DOHH2 (cell line): Measurements from ENCODE around the gene ANKRD40CL.

Experiments used
- H3F3A ChIP-seq: fragments of 200-600 bp; sonication (generic), shearing (Covaris generic); 2 replicates; pipeline ENCODE4 v1.6.0; 2016; ENCODE audit warnings: antibody characterized with exemption, mild to moderate bottlenecking; ENCODE audit not compliant: control insufficient read depth, insufficient read depth
- H3K27ac ChIP-seq: fragments of 200-600 bp; sonication (generic); 2 replicates; pipeline ENCODE4 v1.5.1; 2014; ENCODE audit warnings: low read depth, mild to moderate bottlenecking, low read length, moderate library complexity
- H3K27me3 ChIP-seq: fragments of 200-600 bp; sonication (generic); 2 replicates; pipeline ENCODE4 v1.6.1; 2014; ENCODE audit warnings: mild to moderate bottlenecking, low read length, mixed read lengths; ENCODE audit not compliant: control insufficient read depth
- H3K36me3 ChIP-seq: fragments of 200-600 bp; sonication (generic); 2 replicates; pipeline ENCODE4 v1.6.1; 2014; ENCODE audit warnings: mild to moderate bottlenecking, low read length, moderate library complexity, mixed read lengths; ENCODE audit not compliant: control insufficient read depth
- H3K4me1 ChIP-seq: fragments of 200-600 bp; sonication (generic); 2 replicates; pipeline ENCODE4 v1.6.1; 2014; ENCODE audit warnings: mild to moderate bottlenecking, low read length, mixed read lengths; ENCODE audit not compliant: control insufficient read depth
- H3K4me2 ChIP-seq: fragments of 200-600 bp; sonication (generic); 2 replicates; pipeline ENCODE4 v1.6.0; 2014; ENCODE audit warnings: mild to moderate bottlenecking, low read length, moderate library complexity
- H3K4me3 ChIP-seq: fragments of 200-600 bp; sonication (generic); 2 replicates; pipeline ENCODE4 v1.5.1; 2014; ENCODE audit warnings: mild to moderate bottlenecking, low read length, mixed read lengths
- H3K79me2 ChIP-seq: fragments of 200-600 bp; sonication (generic); 2 replicates; pipeline ENCODE4 v1.6.1; 2014; ENCODE audit warnings: mild to moderate bottlenecking, low read length, mixed read lengths; ENCODE audit not compliant: control insufficient read depth
- H3K9me2 ChIP-seq: fragments of 200-600 bp; sonication (generic); replicated peaks from 2 replicates; pipeline ENCODE4 v1.6.1; 2014; ENCODE audit warnings: mild to moderate bottlenecking, low read length, mixed read lengths; ENCODE audit not compliant: control insufficient read depth
- H3K9me3 ChIP-seq: fragments of 200-600 bp; sonication (generic); 2 replicates; pipeline ENCODE4 v1.6.1; 2014; ENCODE audit warnings: antibody characterized with exemption, low read length, mixed read lengths; ENCODE audit not compliant: control insufficient read depth, insufficient read depth
- H4K20me1 ChIP-seq: fragments of 200-600 bp; sonication (generic); 2 replicates; pipeline ENCODE4 v1.6.0; 2014; ENCODE audit warnings: low read depth, mild to moderate bottlenecking, antibody characterized with exemption, low read length, moderate library complexity; ENCODE audit not compliant: control insufficient read depth, insufficient read depth
- CTCF ChIP-seq: fragments of 200-600 bp; sonication (generic); IDR thresholded peaks from one replicate; pipeline ENCODE4 v1.5.1; 2014; ENCODE audit warnings: antibody characterized with exemption, mild to moderate bottlenecking, low read depth, low read length; ENCODE audit not compliant: poor library complexity, severe bottlenecking
- EZH2phosphoT487 ChIP-seq: fragments of 200-600 bp; sonication (generic); IDR thresholded peaks from 2 replicates; pipeline ENCODE4 v1.6.1; 2017; ENCODE audit warnings: borderline replicate concordance, mild to moderate bottlenecking, antibody characterized with exemption, low read length, moderate library complexity, mixed read lengths

The ANKRD40CL gene

GRCh38 chr17:50787106-50787505 is 19.8 kb upstream of the ANKRD40CL start:
- Histone ChIP-seq H3K36me3 (no peaks in the 10 kb centered on the region), H3K27me3 (peaks cover 9% of the 10 kb centered on the region), H3K9me3 (no peaks in the 10 kb centered on the region), H4K20me1 (no peaks in the 10 kb centered on the region), H3K27ac (no peak overlapping the region), H3K9me2 (no peaks in the 10 kb centered on the region), H3K4me3 (no peak overlapping the region), H3K79me2 (no peaks in the 10 kb centered on the region), H3K4me1 (no peaks in the 10 kb centered on the region), H3F3A (no peaks in the 10 kb centered on the region), H3K4me2 (no peak overlapping the region)
- no peak for TF ChIP-seq CTCF
- no peak for TF ChIP-seq EZH2phosphoT487

- Histone ChIP-seq H3K4me3 (no peak overlapping the region), H3K27me3 (peaks cover 9% of the 10 kb centered on the region), H3K9me2 (no peaks in the 10 kb centered on the region), H3K36me3 (no peaks in the 10 kb centered on the region), H3F3A (no peaks in the 10 kb centered on the region), H3K79me2 (no peaks in the 10 kb centered on the region), H3K4me1 (no peaks in the 10 kb centered on the region), H3K9me3 (no peaks in the 10 kb centered on the region), H4K20me1 (no peaks in the 10 kb centered on the region), H3K4me2 (no peak overlapping the region), H3K27ac (no peak overlapping the region)
- no peak for TF ChIP-seq EZH2phosphoT487
- no peak for TF ChIP-seq CTCF
Observed at GRCh38 chr17:50785946-50786570, 18.7 kb upstream of the ANKRD40CL start.

GRCh38 chr17:50785126-50785525 is 17.8 kb upstream of the ANKRD40CL start:
- Histone ChIP-seq H3K9me3 (no peaks in the 10 kb centered on the region), H3K4me2 (no peak overlapping the region), H3K4me3 (no peak overlapping the region), H3K36me3 (no peaks in the 10 kb centered on the region), H3K27ac (no peak overlapping the region), H3F3A (no peaks in the 10 kb centered on the region), H3K27me3 (peaks cover 7% of the 10 kb centered on the region), H4K20me1 (no peaks in the 10 kb centered on the region), H3K9me2 (no peaks in the 10 kb centered on the region), H3K4me1 (no peaks in the 10 kb centered on the region), H3K79me2 (no peaks in the 10 kb centered on the region)
- no peak for TF ChIP-seq EZH2phosphoT487
- TF ChIP-seq CTCF, result no peak
